HL-60 (cell line): ENCODE data around the gene PPP1R13L.

Experiments used
- DNase-seq, 2 experiments: peaks; one replicate each; pipeline ENCODE4 v3.0.0-alpha.2; 2010 to 2020; ENCODE audit warnings: low read depth in 1 of 2, low spot score in 1 of 2
- H3K27ac ChIP-seq: fragments of 250-450 bp; sonication (Bioruptor Pico); replicated peaks from 2 replicates; pipeline ENCODE4 v1.5.1; 2020; ENCODE audit warnings: mild to moderate bottlenecking, moderate library complexity
- H3K27me3 ChIP-seq: fragments of 250-450 bp; sonication (Bioruptor Pico); 2 replicates; pipeline ENCODE4 v1.5.1; 2021; ENCODE audit warnings: mild to moderate bottlenecking, moderate library complexity; ENCODE audit not compliant: insufficient read depth, poor library complexity, severe bottlenecking
- H3K4me3 ChIP-seq: replicated peaks from 2 replicates; pipeline ENCODE4 v1.5.1; 2011; ENCODE audit warnings: mild to moderate bottlenecking, control low read depth, low read length; ENCODE audit not compliant: insufficient read depth
- CTCF ChIP-seq: IDR thresholded peaks from one replicate; pipeline ENCODE4 v1.5.1; 2011; ENCODE audit warnings: low read length, control low read depth, inconsistent platforms; ENCODE audit not compliant: insufficient read depth
- GABPA ChIP-seq: IDR thresholded peaks from 2 replicates; pipeline ENCODE4 v1.6.1; 2012; ENCODE audit warnings: low read depth
- POLR2AphosphoS5 ChIP-seq: IDR thresholded peaks from 2 replicates; pipeline ENCODE4 v1.6.1; 2012; ENCODE audit warnings: low read depth
- SPI1 ChIP-seq: IDR thresholded peaks from 2 replicates; pipeline ENCODE4 v1.6.1; 2012; ENCODE audit warnings: low read depth, mild to moderate bottlenecking, borderline replicate concordance
- TF ChIP-seq, protein P1 (sequence below): IDR thresholded peaks from 2 replicates; pipeline ENCODE4 v1.6.1; 2012; ENCODE audit warnings: low read depth; ENCODE audit not compliant: insufficient replicate concordance

Gene PPP1R13L

DNA sequence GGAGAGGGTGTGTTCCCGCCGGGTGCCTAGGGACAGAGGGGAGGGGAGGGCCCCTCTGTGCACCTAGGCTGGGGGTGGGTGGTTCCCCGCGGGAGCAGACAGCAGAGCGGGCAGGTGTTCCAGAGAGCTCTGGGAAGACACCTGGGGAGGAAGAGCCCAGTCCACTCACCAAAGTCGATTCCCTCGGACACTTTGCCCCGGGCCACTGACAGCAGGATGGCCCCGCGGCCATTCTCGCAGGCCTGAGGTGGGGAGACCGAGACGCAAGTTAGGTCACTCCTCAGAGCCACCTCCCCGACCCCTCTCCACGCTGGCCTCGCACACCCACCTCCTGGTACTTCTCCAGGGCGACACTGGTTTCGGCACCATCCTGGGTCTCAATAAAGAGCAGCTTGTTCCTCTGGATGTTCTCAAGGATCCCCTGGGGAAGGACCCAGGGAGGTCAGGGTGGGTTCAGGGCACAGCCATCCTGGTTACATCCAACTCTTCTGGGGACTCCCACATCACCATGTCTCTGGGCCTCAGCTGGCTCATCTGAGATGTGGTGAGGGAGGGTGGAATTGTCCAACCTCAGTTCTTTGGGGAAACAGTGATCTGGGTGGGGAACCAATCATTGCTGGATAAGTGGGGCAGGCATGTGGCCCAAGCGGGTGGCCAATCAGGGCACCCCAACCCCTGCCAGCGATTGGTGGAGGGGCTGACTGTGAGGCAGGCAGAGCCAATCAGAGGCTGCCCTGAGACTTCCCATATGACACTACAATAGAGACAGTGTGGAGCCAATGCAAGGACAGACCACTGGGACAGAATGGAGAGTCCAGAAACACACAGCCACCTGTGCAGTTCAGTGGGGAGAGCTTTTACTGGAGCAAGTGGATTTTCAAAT is 51.7 kb downstream of the PPP1R13L start:
- H3K27me3 ChIP-seq = no peaks in the 10 kb centered on the region
- no peak overlapping the region for H3K27ac ChIP-seq
- H3K4me3 ChIP-seq = no peak overlapping the region
- TF ChIP-seq CTCF (no peak), GABPA (no peak), POLR2AphosphoS5 (no peak)
- TF ChIP-seq, protein P1, sequence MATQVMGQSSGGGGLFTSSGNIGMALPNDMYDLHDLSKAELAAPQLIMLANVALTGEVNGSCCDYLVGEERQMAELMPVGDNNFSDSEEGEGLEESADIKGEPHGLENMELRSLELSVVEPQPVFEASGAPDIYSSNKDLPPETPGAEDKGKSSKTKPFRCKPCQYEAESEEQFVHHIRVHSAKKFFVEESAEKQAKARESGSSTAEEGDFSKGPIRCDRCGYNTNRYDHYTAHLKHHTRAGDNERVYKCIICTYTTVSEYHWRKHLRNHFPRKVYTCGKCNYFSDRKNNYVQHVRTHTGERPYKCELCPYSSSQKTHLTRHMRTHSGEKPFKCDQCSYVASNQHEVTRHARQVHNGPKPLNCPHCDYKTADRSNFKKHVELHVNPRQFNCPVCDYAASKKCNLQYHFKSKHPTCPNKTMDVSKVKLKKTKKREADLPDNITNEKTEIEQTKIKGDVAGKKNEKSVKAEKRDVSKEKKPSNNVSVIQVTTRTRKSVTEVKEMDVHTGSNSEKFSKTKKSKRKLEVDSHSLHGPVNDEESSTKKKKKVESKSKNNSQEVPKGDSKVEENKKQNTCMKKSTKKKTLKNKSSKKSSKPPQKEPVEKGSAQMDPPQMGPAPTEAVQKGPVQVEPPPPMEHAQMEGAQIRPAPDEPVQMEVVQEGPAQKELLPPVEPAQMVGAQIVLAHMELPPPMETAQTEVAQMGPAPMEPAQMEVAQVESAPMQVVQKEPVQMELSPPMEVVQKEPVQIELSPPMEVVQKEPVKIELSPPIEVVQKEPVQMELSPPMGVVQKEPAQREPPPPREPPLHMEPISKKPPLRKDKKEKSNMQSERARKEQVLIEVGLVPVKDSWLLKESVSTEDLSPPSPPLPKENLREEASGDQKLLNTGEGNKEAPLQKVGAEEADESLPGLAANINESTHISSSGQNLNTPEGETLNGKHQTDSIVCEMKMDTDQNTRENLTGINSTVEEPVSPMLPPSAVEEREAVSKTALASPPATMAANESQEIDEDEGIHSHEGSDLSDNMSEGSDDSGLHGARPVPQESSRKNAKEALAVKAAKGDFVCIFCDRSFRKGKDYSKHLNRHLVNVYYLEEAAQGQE = no peak
- no peak for DNase-seq

- DNase-seq = no peak
- Histone ChIP-seq H3K4me3 (no peak overlapping the region), H3K27ac (no peak overlapping the region), H3K27me3 (peaks cover 2% of the 10 kb centered on the region)
- TF ChIP-seq, protein P1 = no peak
- no peak for TF ChIP-seq GABPA
- no peak for TF ChIP-seq SPI1
- no peak for TF ChIP-seq POLR2AphosphoS5
- TF ChIP-seq CTCF = no peak
These were observed 52.4 kb downstream of the PPP1R13L start for GRCh38 chr19:45352471-45352870.

DNA sequence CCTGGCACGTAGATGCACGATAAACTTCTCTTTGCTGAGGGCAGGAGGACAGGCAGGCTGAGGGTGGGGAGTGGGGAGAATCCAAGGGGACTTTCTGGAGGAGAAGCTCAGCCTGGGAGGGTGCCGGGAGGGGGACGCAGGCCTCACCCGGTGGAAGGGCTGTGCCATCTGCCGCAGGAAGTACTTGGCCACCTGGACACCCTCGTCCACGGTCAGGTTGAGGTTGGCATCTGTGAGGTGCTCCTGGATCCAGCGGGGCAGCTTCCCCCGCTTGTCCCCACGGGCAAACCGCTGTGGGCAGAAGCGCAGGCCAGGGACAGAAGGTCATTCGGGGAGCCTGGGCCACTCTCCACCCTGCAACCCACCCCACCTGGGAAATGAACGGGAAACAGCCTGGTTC is 52.8 kb downstream of the PPP1R13L start:
- no peak overlapping the region for H3K4me3 ChIP-seq
- no peak for DNase-seq
- peaks cover 4% of the 10 kb centered on the region for H3K27me3 ChIP-seq
- no peak overlapping the region for H3K27ac ChIP-seq
- TF ChIP-seq, protein P1 = no peak
- TF ChIP-seq SPI1 (no peak), POLR2AphosphoS5 (no peak), CTCF (no peak), GABPA (no peak)
